ENCODE measurements around the gene TMEM115.

The TMEM115 gene

DNA sequence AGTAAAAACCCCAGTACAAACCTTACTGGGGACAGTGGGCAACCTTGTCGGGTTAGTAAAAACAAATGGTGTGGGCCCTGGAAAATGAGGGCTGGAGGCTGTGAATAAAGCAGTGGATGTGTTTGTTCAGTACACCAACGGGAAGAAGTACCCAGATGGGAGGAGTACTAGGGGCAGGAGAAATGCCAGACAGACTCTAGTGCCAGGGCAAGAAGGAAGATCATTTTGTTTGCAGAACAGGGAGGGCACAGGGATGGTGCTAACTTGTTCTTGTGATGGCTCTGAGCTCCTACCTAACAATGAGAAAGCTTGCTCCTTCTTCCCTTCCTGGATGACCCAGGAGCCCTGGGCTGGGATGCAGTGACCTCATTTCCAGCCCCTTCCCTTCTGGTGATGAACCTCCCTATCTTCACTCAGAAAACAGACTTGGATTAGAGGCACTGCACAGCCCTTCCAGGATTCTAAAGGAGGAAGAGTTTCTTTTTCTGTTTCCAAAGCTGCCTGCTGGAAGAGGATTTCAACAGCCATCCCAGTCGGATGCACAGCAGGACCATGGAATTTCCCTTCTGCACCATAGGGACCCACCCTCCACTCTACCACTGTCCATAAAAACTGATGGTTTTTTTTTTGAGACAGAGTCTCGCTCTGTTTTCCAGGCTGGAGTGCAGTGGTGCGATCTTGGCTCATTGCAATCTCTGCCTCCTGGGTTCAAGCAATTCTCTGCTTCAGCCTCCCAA, 24.8 kb downstream of the TMEM115 start:
- no peak for DNase-seq (ENCODE audit: low read depth in 2 of 2)

DNA sequence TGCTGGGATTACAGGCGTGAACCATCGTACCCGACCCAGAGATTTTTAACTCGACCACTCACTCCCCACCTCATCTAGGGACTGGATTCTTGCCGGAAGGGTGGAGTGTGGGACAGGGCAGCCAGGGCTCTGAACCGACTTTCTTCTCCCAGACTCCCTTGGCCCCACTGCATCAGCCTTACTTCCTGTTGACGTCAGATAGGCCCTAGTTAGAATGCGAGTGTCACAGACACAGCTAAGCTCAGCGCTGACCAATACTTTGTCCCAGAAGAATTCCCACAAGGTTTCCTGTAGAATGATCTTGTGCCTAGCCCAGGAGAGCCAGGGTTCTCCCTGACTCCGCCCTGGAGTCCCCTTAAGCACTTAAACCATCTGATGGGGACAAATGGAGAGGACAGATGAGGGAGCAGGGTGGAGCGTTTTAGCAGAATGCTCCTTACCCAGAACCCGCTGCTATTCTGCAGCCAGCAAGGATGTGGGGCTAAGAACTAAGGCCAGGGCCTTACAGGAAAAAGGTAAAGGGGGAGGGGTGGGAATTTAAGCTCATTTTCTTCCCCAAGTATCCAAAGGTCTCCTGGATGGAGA, 25.5 kb downstream of the TMEM115 start:
- no peak for DNase-seq (ENCODE audit: low read depth in 2 of 2)

GRCh38 chr3:50331364-50331907, 27.9 kb downstream of the TMEM115 start:
- DNase-seq (ENCODE audit: low read depth in 2 of 2) = no peak

DNA sequence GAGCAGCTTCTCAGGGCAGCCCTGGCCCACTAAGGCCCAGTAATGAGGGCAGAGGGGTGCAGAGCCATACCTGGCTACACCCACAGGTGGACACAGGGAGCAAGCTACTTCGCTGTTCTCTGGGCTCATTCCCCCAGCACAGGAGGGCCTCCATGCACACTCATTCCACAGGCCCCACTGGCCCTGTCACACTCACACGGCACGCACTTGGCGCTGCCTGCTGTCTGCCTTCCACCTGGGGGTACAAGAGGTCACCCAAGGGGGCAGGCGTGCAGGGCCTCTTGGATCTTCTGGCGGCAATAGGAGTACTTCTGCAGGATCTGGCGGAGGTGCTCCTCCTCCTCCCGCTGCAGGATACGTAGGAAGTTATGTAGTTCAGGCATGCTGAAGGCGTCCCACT, 29.0 kb downstream of the TMEM115 start:
- DNase-seq (ENCODE audit: low read depth in 2 of 2) = no peak

DNA sequence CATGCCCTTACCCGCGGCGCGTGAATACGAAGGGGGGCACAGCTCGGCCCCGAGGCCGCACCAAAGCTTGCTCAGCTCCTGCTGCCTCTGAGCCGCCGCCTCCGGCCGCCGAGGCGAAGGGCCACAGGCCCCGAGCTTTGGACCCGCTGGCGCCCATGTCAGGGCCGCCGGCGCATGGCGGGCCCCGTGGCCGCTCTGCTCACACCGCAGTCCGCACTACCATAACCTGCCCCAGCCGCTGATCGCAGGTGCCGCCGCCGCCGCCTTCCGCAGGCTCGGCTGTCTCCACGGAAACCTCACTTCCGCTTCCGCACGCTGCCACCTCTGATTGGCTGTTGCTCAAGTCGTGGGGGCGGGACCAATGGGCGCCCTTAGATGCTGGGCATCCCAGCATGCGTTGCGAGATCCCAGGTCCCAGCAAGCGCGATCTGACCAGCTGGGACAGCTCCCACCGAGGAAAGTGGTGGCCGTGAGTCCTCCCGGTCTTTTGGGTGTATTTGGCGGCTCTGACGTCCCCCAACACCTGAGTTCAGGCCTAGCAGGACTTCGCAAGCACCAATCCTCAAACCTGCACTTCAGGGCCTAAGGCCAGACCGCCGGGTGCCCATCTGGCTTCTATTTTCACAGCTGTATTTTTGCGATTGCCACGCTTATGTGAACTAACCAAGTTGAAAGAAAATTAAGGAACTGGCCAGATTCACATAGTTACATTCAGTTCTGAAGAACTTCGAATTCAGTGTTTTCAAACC, 31.2 kb downstream of the TMEM115 start, which contains the start of gene TUSC2:
TSS of gene TUSC2 (minus strand) at position 281 of the 749 bp plus-strand sequence. CDS start at position 157, 124 bp downstream.
- peak; percentile 79 for DNase-seq (ENCODE audit: low read depth in 2 of 2)

GRCh38 chr3:50327129-50327528, 32.2 kb downstream of the TMEM115 start:
- DNase-seq (ENCODE audit: low read depth in 2 of 2) = no peak

GRCh38 chr3:50326182-50326541, 33.2 kb downstream of the TMEM115 start:
- no peak for DNase-seq (ENCODE audit: low read depth in 2 of 2)

DNA sequence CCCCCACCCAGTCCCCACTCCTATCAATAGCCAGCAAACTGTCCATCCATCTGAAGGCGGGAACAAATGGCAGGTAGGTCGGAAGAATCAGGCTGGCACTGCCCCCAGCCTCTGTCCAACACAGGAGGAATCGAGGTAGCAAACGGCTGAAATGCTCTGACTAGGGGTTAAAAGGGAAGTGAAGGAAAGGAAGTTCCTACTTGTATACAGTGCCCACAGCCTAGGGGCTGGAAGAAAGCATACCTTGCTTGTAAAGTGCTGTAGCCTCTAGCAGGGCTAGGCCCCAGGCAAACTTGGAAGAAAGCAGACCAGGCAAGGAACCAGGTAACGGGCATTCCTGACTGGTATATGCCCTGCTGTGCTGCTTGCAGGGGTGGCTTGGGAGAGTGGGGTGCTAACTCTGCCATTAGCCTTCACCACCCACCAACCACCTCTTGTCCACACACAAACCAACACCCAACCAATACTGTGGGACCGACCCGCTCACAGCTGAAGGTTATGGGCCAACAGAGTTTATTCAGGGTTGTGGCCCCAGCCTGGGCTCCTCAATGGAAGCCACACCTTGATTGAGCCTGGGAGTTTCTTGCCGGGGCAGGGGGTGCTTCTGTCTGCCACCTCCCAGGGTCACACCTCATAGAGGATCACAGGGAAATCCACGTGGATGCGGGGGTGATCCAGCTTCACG, 33.7 kb downstream of the TMEM115 start:
- no peak for DNase-seq (ENCODE audit: low read depth in 2 of 2)

- DNase-seq (ENCODE audit: low read depth in 2 of 2) = no peak
Measured at GRCh38 chr3:50325113-50325480, 34.2 kb downstream of the TMEM115 start.

DNA sequence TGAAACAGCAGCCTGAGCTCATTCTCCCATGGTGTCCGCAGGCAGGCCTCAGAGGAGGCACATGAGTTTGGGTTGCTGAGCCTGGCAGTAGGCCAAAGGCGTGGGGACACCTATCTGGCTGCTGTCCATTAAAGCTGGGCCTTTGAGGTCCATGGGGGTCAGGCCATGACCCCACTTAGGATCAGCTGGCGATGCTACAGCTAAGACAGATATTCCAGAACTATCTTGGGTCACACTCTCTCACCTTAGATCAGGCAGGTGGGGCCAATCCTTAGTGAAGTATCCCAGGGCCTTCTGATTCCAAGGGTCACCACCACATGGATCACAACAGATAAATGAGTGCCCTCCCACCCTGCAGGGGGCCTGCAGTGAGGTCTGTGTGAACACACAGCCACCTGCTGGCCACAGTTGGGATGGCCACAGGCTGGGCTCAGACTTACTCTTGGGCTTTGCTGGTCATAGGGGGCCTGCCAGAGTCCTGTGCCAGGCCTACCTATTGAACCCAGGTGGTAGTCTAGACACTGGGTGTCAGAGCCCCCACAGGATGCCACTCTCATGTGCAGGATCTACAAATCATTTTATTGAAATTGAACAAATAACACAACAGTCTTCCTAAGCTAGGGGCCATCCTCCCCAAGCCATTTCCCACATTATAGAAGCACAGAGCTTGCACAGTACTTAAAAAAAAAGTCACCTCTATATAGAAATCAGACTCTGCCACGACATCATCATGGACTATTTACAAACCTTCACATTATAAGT, 34.8 kb downstream of the TMEM115 start:
- DNase-seq (ENCODE audit: low read depth in 2 of 2) = no peak

GRCh38 chr3:50323614-50324199, 35.6 kb downstream of the TMEM115 start:
- DNase-seq (ENCODE audit: low read depth in 2 of 2) = no peak

DNA sequence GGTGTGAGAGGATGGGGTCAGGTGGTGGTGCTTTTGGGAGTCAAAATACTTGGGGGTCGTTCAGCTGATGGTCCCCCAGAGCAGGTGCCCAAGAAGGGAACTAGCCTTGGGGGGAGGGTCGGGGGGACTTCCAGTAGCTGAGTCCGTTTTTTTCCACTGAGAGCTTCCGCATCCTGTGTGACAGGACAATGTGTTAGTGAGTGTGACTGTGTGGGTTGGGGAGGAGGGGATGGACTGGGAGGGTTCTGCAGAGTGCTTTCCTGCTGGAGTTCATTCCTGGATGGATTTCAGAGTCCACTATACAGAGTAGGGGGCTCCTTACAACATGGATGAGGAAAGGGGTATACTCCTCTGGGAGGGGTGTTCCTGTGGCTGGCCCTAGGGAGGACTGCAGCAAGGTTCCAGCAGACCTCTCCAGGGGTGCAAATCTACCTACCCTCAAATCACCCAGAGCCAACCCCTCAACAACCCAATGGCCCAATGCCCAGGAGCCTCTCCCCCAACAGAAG, 36.2 kb downstream of the TMEM115 start:
- no peak for DNase-seq (ENCODE audit: low read depth in 2 of 2)

DNA sequence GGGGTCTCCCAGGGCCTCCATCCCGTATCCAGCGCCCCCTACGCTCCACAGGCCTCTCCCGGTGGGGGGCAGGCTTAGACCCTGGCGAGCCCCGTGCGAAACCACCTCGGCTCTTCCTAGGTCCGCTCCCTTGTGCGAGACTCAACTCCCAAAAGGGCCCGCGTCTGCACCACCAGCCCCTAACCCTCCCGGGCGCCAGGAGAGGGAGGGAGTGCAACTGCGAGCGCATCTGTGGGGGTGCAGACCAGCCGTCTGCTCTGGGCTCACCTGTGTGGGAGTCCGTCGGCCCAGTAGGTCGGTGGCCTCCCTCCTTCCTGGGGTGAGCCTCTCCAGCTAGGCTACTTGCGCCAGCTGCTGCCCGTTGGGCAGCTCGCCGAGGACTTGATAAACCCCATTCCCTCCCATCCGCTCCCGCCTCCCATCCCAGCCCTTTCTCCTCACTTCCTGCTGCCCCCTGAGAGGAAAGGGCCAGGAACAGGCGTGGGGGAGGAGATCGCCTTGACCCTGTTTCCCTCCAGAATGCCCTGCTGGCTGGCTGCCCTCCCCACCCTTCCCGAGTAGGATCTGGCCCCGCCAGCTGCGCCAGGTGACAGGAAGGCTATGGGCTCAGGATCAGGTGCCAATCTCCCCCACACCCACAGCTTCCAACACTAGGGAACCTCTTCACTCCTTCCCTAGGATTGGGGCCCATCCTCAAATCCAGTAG, 36.8 kb downstream of the TMEM115 start, which contains the start of gene HYAL2:
TSS of gene HYAL2 (minus strand) at position 360 of the 706 bp plus-strand sequence. CDS start 2,256 bp downstream, outside the sequence.
- no peak for DNase-seq (ENCODE audit: low read depth in 2 of 2)

DNA sequence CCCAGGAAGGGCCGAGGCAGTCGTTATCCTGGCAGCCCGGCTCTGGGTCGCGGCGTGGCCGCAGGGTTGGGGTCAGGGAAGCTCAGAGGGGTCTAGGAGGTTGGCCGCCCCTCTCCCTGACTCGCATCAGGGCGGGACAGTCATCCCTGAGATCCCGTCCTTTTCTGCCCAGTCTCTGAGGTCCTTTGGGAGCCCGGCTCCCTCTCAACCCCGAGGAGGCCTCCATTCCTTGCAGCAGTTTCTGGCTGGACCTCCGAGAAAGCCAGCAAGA, 37.3 kb downstream of the TMEM115 start:
- DNase-seq (ENCODE audit: low read depth in 2 of 2) = no peak

DNA sequence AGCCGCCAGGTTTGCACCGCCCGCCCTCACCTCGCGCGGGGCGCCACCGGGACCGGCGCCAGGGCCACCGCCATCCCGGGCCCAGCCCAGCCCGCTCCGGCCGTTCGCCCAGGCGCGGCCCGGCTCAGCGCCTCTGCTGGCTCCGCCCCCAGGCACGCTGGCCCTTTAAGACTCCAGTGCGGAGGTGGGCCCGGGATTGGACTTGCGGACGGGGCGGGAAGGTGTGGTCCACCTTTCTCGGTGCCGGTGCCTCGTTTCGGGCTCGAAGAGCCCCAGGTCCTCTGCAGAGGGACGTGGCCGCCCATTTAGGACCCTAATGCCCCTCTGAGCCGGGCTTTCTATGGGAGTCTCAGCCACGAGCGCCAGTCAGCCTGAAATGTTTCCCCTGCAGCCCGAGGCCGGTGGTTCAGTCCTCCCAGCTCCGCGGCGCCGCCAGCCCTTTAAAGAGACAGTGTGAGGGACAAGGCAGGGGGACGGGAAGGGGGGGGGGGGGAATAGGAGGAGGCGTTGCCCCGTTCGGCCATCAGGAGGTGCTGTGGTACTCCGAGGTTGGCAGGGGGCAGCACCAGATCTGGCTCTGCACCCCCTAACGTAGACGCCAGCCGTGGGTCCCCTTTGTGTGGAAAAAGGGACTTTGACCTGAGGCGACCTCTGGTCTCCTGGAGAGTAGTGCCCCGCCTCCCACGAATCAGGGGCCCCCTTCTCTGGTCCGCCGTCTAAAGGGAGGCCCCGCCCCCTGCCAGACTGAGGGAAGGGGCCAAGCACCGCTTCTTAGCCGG, 37.8 kb downstream of the TMEM115 start:
- DNase-seq (ENCODE audit: low read depth in 2 of 2) = peak; percentile 70 to 71

- no peak for DNase-seq (ENCODE audit: low read depth in 2 of 2)
Measured at GRCh38 chr3:50320853-50321335, 38.4 kb downstream of the TMEM115 start.

DNA sequence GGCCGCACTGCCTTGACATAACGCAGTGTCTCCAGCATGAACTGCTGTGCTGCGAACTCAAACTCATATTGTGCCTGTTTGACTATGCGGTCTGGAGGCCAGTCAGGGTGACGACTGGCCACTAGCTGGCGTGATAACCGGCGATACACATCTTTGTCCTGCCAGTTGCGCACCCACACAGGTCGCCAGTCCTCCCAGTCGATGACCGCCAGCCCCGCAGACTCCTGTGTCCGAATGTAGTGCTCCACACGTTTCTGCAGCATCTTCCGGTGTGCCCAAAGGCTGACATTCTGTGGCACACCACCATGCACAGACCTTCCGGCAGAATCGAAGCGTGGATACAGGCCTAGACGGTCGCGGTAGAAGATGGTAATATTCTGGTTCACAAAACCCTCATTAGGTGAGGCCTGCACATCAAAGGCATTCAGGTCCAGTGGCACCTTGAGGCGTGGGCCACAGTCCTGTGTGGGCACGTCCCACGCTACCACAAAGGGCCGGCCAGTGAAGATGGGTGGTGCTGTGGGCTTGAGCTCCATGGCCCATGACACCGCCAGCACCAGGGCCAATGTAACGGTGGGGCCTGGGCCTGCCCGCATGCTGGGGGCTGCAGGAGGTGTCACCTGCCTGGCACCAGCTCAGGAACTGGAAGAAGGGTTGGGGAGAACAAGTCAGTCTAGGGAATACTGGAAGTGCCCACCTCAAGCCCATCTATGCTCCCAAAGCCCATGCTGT, 39.3 kb downstream of the TMEM115 start:
- DNase-seq (ENCODE audit: low read depth in 2 of 2) = no peak

DNA sequence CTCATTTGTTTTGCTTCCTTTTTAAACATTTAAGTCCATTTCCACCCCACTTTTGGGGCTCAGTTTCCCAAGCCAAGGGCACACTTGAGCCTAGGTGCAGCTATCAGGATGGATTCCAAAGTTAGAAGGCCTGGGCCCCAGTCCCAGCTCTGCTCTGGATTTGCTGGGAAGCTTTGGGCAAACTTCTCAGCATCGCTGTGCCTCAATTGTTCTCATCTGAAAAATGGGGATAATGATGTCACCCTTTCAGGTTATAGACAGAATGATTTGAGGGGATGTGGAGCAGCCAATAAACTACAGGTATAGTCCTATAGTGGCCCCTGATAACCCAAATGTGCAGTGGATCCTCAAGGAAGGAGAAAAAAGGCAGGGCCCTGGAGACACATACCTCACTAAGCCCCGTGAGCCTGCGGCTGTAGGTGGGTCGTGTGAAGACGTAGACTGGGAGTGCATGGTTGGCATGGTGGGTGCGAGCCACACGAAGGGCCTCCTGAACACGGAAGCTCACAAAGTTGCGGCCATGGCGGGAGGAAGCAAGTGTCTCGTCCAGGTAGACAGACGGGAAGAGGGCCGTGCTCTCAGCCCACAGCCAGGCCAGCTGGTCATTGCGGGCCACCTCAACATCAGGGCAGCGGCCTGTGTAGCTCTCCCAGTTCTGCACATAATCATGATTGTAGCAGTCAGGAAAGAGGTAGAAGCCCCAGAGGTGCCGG, 40.0 kb downstream of the TMEM115 start:
- DNase-seq (ENCODE audit: low read depth in 2 of 2) = no peak

All from fibroblast of skin of left biceps (primary cell).